Measurements from ENCODE around the gene RNASEH2A.

- TF ChIP-seq POLR2A (IDR thresholded peaks at IDR 0.05; ENCODE audit: low read length) (peak; percentile 72), GATA1 (IDR thresholded peaks at IDR 0.05; ENCODE audit: low read depth, low read length) (no peak)
Observed at GRCh38 chr19:12796146-12797071, 10.0 kb upstream of the RNASEH2A start.
